ENCODE measurements around the gene CDC42BPB. TPM values are rescaled to one million over a fixed set of nuclear protein-coding genes. Genes with fewer than 3 reads are reported as not detected.

CDC42BPB gene
- total and polyA plus RNA-seq, 2 of the 4 experiments (the other 2 are of a cell fraction): 49.1 to 81.4 TPM

DNA sequence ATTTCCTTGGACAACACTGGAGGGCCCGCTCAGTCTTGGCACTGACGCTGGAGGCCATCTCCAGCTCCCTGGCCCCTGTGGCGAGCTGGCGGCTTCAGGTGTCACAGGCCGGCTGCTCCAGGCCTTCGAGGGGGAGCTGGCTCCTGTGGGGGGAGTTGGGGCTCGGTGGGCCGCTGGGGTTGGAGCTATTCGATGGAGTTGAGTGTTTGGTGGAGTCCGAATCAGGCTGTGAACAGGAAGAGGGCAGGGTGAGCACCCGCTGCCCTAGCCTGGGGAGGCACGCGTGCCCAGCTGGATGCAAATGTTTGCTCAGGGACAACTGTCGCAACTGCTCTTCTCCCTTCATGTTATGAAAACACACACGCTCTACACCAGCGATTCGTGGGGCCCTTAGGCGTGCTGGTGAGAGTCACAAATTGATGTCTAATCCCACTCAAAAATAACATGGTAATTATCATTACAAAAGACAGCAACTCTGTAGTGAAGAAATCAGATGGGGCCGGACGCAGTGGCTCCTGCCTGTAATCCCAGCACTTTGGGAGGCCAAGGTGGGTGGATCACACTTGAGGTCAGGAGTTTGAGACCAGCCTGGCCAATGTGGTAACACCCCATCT is 123.6 kb downstream of the CDC42BPB start:
- H3K27ac ChIP-seq (ENCODE audit: insufficient read depth, low read length): no peak overlapping the region
- H3K9me3 ChIP-seq (ENCODE audit: control insufficient read depth, insufficient read depth, low read length): 0 out of 2 replicates have a peak, but pooled peaks cover 3% of the 10 kb centered on the region
- no peak for DNase-seq
- BruUV-seq (replicated peaks): no TSS peak
- no peak overlapping the region for H2AFZ ChIP-seq (replicated peaks; ENCODE audit: low read length, poor library complexity)
- H2AK5ac ChIP-seq (ENCODE audit: low read depth, low read length): no peak overlapping the region
- in situ Hi-C loops (cut with MboI; ENCODE audit: low sequenced_read_pairs): no loop called here
- no peak overlapping the region for H3K4me3 ChIP-seq (ENCODE audit: insufficient read depth, low read depth, low read length)
- H3K4ac ChIP-seq (ENCODE audit: low read depth, low read length): no peak overlapping the region
- TF ChIP-seq BHLHE40 (IDR thresholded peaks at IDR 0.05; ENCODE audit: low read depth, low read length): no peak
- no peak for TF ChIP-seq SMC3 (IDR thresholded peaks at IDR 0.05; ENCODE audit: low read depth, low read length)
- TF ChIP-seq MAZ (IDR thresholded peaks at IDR 0.05; ENCODE audit: borderline replicate concordance, low read depth, low read length): no peak
- no peak for TF ChIP-seq POLR2A (IDR thresholded peaks at IDR 0.05; ENCODE audit: low read depth, low read length)
- TF ChIP-seq, protein P1, sequence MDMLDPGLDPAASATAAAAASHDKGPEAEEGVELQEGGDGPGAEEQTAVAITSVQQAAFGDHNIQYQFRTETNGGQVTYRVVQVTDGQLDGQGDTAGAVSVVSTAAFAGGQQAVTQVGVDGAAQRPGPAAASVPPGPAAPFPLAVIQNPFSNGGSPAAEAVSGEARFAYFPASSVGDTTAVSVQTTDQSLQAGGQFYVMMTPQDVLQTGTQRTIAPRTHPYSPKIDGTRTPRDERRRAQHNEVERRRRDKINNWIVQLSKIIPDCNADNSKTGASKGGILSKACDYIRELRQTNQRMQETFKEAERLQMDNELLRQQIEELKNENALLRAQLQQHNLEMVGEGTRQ (IDR thresholded peaks at IDR 0.05; ENCODE audit: low read depth, low read length): no peak
- TF ChIP-seq FOS (IDR thresholded peaks at IDR 0.05; ENCODE audit: low read depth, low read length): no peak
- no peak for TF ChIP-seq RFX5 (IDR thresholded peaks at IDR 0.05; ENCODE audit: low read depth, low read length)
- TF ChIP-seq, protein P2, sequence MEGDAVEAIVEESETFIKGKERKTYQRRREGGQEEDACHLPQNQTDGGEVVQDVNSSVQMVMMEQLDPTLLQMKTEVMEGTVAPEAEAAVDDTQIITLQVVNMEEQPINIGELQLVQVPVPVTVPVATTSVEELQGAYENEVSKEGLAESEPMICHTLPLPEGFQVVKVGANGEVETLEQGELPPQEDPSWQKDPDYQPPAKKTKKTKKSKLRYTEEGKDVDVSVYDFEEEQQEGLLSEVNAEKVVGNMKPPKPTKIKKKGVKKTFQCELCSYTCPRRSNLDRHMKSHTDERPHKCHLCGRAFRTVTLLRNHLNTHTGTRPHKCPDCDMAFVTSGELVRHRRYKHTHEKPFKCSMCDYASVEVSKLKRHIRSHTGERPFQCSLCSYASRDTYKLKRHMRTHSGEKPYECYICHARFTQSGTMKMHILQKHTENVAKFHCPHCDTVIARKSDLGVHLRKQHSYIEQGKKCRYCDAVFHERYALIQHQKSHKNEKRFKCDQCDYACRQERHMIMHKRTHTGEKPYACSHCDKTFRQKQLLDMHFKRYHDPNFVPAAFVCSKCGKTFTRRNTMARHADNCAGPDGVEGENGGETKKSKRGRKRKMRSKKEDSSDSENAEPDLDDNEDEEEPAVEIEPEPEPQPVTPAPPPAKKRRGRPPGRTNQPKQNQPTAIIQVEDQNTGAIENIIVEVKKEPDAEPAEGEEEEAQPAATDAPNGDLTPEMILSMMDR (conservative IDR thresholded peaks at IDR 0.05; ENCODE audit: low read depth, low read length): no peak
- TF ChIP-seq NFE2L2 (IDR thresholded peaks at IDR 0.05; ENCODE audit: low read depth, low read length): no peak
- TF ChIP-seq MAFK (IDR thresholded peaks at IDR 0.05; ENCODE audit: low read depth, low read length): no peak
- no peak for TF ChIP-seq CEBPB (IDR thresholded peaks at IDR 0.05; ENCODE audit: low read depth, low read length)
- TF ChIP-seq MXI1 (IDR thresholded peaks at IDR 0.05; ENCODE audit: borderline replicate concordance, low read depth, low read length): no peak
- TF ChIP-seq, protein P3, sequence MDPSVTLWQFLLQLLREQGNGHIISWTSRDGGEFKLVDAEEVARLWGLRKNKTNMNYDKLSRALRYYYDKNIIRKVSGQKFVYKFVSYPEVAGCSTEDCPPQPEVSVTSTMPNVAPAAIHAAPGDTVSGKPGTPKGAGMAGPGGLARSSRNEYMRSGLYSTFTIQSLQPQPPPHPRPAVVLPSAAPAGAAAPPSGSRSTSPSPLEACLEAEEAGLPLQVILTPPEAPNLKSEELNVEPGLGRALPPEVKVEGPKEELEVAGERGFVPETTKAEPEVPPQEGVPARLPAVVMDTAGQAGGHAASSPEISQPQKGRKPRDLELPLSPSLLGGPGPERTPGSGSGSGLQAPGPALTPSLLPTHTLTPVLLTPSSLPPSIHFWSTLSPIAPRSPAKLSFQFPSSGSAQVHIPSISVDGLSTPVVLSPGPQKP (IDR thresholded peaks at IDR 0.05; ENCODE audit: borderline replicate concordance, low read depth, low read length): no peak
- no peak for TF ChIP-seq RAD21 (IDR thresholded peaks at IDR 0.05; ENCODE audit: low read length)
- no peak for TF ChIP-seq RCOR1 (IDR thresholded peaks at IDR 0.05; ENCODE audit: insufficient replicate concordance, low read length)
- TF ChIP-seq CHD1 (IDR thresholded peaks at IDR 0.05; ENCODE audit: low read depth, low read length): no peak
- H3K79me1 ChIP-seq (ENCODE audit: low read depth in 1 of 2, low read length in 2 of 2): peaks cover 0 to 26% of the 10 kb centered on the region in 2 experiments; a peak in 3 of 4 replicates
- ChIA-PET CTCF (no interaction called here), POLR2A (ENCODE audit: unreplicated experiment) (no interaction called here)
- no peak overlapping the region for H4K5ac ChIP-seq (ENCODE audit: low read depth, low read length)
- no peak overlapping the region for H3K56ac ChIP-seq (ENCODE audit: extremely low read depth, insufficient read depth, low read length)
- no peak overlapping the region for H3K4me2 ChIP-seq (ENCODE audit: low read depth, low read length)
- no peak overlapping the region for H3K18ac ChIP-seq (ENCODE audit: low read depth, low read length)
- H4K20me1 ChIP-seq (ENCODE audit: insufficient read depth, low read length): peaks cover 22% of the 10 kb centered on the region
- no peak overlapping the region for H2BK5ac ChIP-seq (ENCODE audit: low read depth, low read length, poor library complexity, severe bottlenecking)
- H3K4me1 ChIP-seq (ENCODE audit: control insufficient read depth, insufficient read depth, low read length): peaks cover 9% of the 10 kb centered on the region
- dilution Hi-C loops (cut with HindIII; ENCODE audit: low sequenced_read_pairs, unreplicated experiment): no loop called here
- H2AK9ac ChIP-seq (replicated peaks; ENCODE audit: low read depth, low read length, poor library complexity): no peak overlapping the region
- H2BK15ac ChIP-seq (ENCODE audit: low read depth, low read length): no peak overlapping the region
- no peak overlapping the region for H3K23ac ChIP-seq (ENCODE audit: low read depth, low read length)
- H4K91ac ChIP-seq (ENCODE audit: insufficient read depth, low read depth, low read length): no peak overlapping the region
- intact Hi-C loops (cut with micrococcal nuclease): no loop called here
- no CpG with 5 or more reads among the region's 20 CpGs for WGBS, 2 experiments (ENCODE audit: extremely low coverage in 2 of 2, insufficient read length in 1 of 2)
- H2BK20ac ChIP-seq (ENCODE audit: low read depth, low read length): no peak overlapping the region
- H3K9ac ChIP-seq (ENCODE audit: low read depth, low read length): no peak overlapping the region
- no peak overlapping the region for H2BK120ac ChIP-seq (ENCODE audit: low read depth, low read length)
- no peak for ATAC-seq (ENCODE audit: low read depth)
- H3K9me1 ChIP-seq (ENCODE audit: insufficient read depth, low read length): 0 out of 2 replicates have a peak, but pooled peaks cover 7% of the 10 kb centered on the region
- peaks cover 44% of the 10 kb centered on the region for H3K36me3 ChIP-seq (ENCODE audit: control insufficient read depth, insufficient read depth, low read length)
- no peak overlapping the region for H3K14ac ChIP-seq (replicated peaks; ENCODE audit: low read depth, low read length)
- no peak overlapping the region for H4K8ac ChIP-seq (ENCODE audit: low read depth in 2 of 2, low read length in 2 of 2)
- H3K27me3 ChIP-seq (ENCODE audit: control insufficient read depth, insufficient read depth, low read length): peaks cover 20% of the 10 kb centered on the region
